RWPE2 (cell line): ENCODE data around the gene OVCA2.

ENCODE experiments used
- ATAC-seq: fragments of 200-7000 bp; cut with Tn5 transposase; 3 replicates; pipeline ENCODE4 v1.9.1; 2021; ENCODE audit warnings: low read depth
- DNase-seq: peaks from one replicate; pipeline ENCODE4 v3.0.0-alpha.2; 2020; ENCODE audit warnings: low spot score
- H3K27ac ChIP-seq: fragments of 450-650 bp; 2 replicates; pipeline ENCODE4 v1.5.1; 2017; ENCODE audit warnings: mild to moderate bottlenecking; ENCODE audit not compliant: poor library complexity, severe bottlenecking
- H3K27me3 ChIP-seq: fragments of 250-450 bp; sonication (Bioruptor Pico); 2 replicates; pipeline ENCODE4 v1.5.1; 2021; ENCODE audit warnings: mild to moderate bottlenecking, moderate library complexity; ENCODE audit not compliant: insufficient read depth, poor library complexity, severe bottlenecking
- H3K36me3 ChIP-seq: fragments of 250-450 bp; sonication (Bioruptor Pico); 2 replicates; pipeline ENCODE4 v1.5.1; 2020; ENCODE audit warnings: low read depth, mild to moderate bottlenecking, moderate library complexity
- H3K4me1 ChIP-seq: fragments of 250-450 bp; sonication (Bioruptor Pico); 2 replicates; pipeline ENCODE4 v1.5.1; 2021; ENCODE audit warnings: mild to moderate bottlenecking, moderate library complexity; ENCODE audit not compliant: insufficient read depth, poor library complexity, severe bottlenecking
- H3K4me3 ChIP-seq: fragments of 250-450 bp; sonication (Bioruptor Pico); 2 replicates; pipeline ENCODE4 v1.5.1; 2021; ENCODE audit warnings: mild to moderate bottlenecking, moderate library complexity; ENCODE audit not compliant: severe bottlenecking
- H3K9me3 ChIP-seq: fragments of 250-450 bp; sonication (Bioruptor Pico); 2 replicates; pipeline ENCODE4 v1.5.1; 2021; ENCODE audit warnings: mild to moderate bottlenecking, moderate library complexity; ENCODE audit not compliant: severe bottlenecking
- TF ChIP-seq, protein P1 (sequence below): fragments of 450-650 bp; IDR thresholded peaks from one replicate; pipeline ENCODE4 v1.5.1; 2017; ENCODE audit warnings: mild to moderate bottlenecking, moderate library complexity; ENCODE audit not compliant: poor library complexity, severe bottlenecking

The OVCA2 gene

DNA sequence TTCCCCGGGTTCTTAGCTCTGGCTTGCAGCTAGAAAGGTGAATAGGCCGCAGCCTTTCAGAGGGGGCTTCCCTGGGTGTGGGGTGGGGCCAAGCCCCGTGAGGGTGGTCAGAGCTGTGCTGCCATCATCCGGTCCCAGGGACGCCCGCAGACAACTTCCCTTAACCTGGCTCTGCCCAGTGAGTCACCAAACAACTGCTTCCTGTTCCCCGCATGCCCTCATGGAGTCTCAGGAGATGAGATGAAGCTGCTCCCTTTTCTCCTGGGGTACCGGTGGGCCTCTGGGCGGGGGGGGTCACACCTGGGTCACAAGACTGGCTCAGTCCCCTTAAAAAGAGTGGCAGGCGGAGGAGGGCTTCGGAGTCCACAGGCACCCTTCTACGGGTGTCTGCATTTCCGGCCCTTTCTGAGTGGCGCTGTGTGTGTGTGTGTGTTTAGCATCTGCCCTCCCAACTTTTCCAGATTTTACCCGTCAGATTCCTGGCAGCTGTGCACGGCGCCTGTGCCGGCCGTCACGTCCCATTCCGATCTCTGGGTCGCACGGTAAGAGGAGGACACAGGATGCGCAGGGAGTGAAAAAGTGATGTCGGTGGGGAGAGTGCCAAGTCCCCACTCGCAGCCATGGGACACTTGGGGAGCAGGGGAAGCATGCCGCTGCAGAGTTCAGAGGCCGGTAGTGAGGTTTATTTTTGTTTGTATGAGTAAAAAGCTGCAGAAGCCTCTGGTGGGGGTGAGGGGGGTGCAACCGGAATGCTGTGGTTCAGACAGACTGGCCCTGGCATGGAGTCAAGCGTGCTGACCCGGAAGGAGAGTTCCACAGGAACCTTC lies 29.8 kb downstream of the OVCA2 start:
- no peak for ATAC-seq
- Histone ChIP-seq H3K27ac (peak overlapping the region; percentile 9), H3K36me3 (peaks cover 5% of the 10 kb centered on the region; the same call in 1 of the 2 replicates), H3K4me1 (peaks cover 24% of the 10 kb centered on the region), H3K9me3 (no peaks in the 10 kb centered on the region), H3K4me3 (no peak overlapping the region), H3K27me3 (no peaks in the 10 kb centered on the region)
- TF ChIP-seq, protein P1, sequence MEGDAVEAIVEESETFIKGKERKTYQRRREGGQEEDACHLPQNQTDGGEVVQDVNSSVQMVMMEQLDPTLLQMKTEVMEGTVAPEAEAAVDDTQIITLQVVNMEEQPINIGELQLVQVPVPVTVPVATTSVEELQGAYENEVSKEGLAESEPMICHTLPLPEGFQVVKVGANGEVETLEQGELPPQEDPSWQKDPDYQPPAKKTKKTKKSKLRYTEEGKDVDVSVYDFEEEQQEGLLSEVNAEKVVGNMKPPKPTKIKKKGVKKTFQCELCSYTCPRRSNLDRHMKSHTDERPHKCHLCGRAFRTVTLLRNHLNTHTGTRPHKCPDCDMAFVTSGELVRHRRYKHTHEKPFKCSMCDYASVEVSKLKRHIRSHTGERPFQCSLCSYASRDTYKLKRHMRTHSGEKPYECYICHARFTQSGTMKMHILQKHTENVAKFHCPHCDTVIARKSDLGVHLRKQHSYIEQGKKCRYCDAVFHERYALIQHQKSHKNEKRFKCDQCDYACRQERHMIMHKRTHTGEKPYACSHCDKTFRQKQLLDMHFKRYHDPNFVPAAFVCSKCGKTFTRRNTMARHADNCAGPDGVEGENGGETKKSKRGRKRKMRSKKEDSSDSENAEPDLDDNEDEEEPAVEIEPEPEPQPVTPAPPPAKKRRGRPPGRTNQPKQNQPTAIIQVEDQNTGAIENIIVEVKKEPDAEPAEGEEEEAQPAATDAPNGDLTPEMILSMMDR: no peak
- no peak for DNase-seq

DNA sequence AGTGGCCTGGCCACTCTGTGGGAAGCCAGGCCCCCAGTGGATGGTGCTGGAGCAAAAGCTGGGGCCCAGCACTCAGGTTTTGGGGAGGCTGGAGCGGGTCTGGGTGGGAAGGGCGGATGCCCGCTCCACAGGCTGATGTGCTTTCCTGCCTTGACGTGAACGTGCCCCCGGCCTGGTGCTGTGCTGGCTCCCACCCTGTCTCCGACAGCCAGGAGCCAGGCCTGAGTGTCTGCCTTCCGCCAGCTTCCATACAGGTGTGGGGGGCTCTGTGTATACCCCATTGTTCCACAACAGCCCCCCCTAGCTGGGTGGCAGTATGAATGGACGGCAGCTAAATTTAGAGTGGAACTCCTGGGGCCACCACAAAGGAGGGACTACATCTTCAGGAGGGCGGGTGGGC lies 33.1 kb downstream of the OVCA2 start:
- Histone ChIP-seq H3K4me3 (no peak overlapping the region), H3K4me1 (peaks cover 6% of the 10 kb centered on the region), H3K27ac (no peak overlapping the region), H3K27me3 (no peaks in the 10 kb centered on the region), H3K9me3 (no peaks in the 10 kb centered on the region), H3K36me3 (peaks cover 3% of the 10 kb centered on the region; the same call in 1 of the 2 replicates)
- TF ChIP-seq, protein P1: no peak
- DNase-seq: no peak
- ATAC-seq: no peak

DNA sequence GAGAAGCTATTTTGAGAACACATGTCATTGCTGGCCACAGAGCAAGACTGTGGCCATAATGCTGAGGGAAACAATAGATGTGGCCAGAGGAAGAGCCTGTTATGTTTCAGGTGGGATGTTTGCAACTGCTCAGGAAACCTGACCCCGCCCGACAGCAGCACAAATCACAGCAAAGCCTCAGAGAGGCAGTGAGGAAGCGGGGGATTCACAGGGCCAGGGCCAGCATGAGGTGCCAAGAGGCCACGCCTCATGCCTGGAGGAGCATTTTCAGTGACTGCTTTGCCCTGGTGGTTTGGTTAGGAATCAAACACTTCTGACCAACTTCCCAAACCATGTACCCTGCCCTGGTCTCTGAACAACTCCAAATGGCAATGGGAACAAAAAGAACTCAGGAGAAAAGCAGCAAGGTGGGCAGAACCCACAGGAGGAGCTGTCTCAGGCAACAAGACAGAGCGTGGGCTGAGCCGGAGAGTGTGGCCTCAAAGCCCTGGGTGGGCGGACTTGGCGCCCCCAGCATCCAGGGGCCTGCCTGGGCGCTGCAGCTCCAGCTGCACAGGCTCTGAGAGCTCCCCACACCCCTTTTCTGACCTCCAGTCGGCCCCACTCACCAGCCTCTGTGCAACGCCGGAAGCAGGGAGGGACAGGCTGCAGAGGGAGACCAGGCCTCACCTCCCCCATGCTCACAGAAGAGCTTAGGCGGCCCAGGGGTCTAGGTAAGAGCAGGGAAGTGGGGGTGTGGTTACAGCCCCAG lies 33.7 kb downstream of the OVCA2 start:
- Histone ChIP-seq H3K27ac (peak overlapping the region; percentile 8), H3K4me1 (peaks cover 6% of the 10 kb centered on the region), H3K36me3 (peaks cover 3% of the 10 kb centered on the region; the same call in 1 of the 2 replicates), H3K27me3 (no peaks in the 10 kb centered on the region), H3K4me3 (no peak overlapping the region), H3K9me3 (no peaks in the 10 kb centered on the region)
- TF ChIP-seq, protein P1: no peak
- ATAC-seq: peak; percentile 62
- DNase-seq: no peak

DNA sequence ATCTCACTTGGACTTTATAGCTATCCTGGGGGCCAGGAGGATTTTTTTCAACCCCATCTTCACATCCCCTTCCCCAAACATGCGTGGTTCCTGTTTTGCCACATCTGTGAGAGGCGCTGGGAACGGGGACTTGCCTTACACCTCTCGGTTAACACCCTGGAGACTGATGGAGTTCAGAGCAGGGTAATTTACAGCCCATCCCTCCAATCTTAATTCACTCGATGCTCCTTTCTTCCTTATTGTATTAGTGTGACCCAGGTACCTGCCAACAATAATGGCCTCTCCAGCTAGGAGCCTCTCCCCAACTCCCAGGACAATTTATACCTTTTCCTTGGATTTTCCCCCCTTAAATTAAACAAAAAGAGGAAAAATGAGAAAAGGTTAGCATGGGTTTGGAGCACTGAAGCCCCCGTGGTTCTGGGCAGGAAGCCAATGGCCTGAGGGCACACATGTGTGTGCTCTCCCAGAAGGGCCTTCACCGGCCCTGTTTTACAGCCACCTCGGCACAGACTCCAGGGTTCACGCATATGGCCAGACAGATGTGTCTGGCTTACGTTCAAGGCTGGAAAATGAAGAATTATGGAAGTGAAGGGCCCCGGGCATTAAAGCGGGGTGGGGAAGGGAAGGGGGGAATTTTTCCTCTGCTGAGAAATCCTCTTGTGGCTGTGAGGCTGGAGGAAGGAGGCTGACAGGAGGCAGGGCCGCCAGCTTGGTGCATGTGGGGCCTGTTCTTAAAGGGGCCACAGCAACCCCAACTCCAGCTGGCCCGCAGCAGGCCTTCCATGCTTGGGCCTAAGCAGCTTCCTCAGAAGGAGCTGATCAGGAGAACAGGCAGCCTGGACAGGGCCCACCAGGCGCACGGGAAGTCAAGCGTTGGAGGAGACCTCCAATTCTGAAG lies 34.5 kb downstream of the OVCA2 start:
- H3K9me3 ChIP-seq: no peaks in the 10 kb centered on the region
- ATAC-seq (no peak), DNase-seq (no peak)
- no peak overlapping the region for H3K4me3 ChIP-seq
- peak overlapping the region; percentile 8 for H3K27ac ChIP-seq
- H3K36me3 ChIP-seq: peaks cover 9% of the 10 kb centered on the region
- TF ChIP-seq, protein P1: no peak
- H3K27me3 ChIP-seq: no peaks in the 10 kb centered on the region
- peaks cover 9% of the 10 kb centered on the region for H3K4me1 ChIP-seq
